ENCODE results near the gene SEC14L3. TPM values are rescaled to one million over a fixed set of nuclear protein-coding genes. Genes with fewer than 3 reads are reported as not detected.
A peak's percentile ranks its signal among the peaks of the same experiment; 100 is the strongest.

Gene SEC14L3
- total and polyA plus RNA-seq, 2 donors from 2014 or later: not detected

DNA sequence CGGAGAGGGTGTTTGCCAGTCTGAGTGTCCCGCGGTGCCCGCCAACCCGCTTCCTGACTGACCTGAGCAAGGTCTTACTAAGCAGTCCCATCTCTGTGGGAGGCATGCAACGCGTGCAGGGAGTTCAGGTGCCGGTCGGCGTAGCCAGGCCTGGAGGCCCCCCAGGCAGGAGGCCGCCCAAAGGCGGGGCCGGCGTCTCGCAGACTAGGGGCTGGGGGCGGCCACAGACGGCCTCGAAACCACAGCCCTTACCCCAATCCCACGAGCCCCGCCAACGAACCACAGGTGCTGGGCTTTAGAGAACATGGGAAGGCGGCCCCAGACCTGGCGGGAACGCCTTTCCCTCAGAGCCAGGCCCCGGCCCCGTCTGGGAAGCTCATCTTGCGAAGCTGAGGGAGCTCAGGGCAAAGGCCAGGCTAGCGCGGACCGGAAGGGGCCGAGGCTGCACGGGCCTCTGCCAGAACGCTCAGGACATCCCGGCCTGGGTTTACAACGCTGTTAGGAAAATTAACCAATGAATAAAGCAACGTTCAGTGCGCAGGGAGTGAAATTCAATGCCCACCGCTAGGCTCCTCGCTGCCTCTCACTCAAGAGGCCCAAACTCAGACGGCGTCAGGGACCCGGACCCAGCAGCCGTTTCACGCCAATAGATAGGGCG, 48.4 kb downstream of the SEC14L3 start:
- peak overlapping the region; percentile 56 to 92 (median 65) for H3K4me3 ChIP-seq (ENCODE audit: low read length in 3 of 3)
- H3K9me3 ChIP-seq (ENCODE audit: control insufficient read depth in 2 of 3, insufficient read depth in 1 of 3, low read length in 3 of 3): no peaks in the 10 kb centered on the region
- H3K9ac ChIP-seq (ENCODE audit: low read length in 3 of 3): peak overlapping the region; percentile 18 to 89 (median 32)
- H3K27me3 ChIP-seq (ENCODE audit: control insufficient read depth, insufficient read depth, low read length): no peaks in the 10 kb centered on the region
- intact Hi-C loops (cut with DNase I): no loop called here
- peaks cover 0 to 26% (median 11%) of the 10 kb centered on the region in 3 donors for H3K4me1 ChIP-seq (ENCODE audit: control insufficient read depth in 2 of 3, insufficient read depth in 2 of 3, low read depth in 1 of 3, low read length in 3 of 3)
- peak; percentile 1 for TF ChIP-seq CTCF (IDR thresholded peaks at IDR 0.05; ENCODE audit: borderline replicate concordance, extremely low read depth, insufficient read depth)
- DNase-seq (peak in 2 of 5 donors; percentile 50 to 93), FAIRE-seq (no peak)
- peaks cover 0 to under 1% (median 0%) of the 10 kb centered on the region in 3 donors for H3K36me3 ChIP-seq (ENCODE audit: control insufficient read depth in 2 of 3, insufficient read depth in 3 of 3, low read length in 3 of 3)
- H3K27ac ChIP-seq (ENCODE audit: low read depth in 2 of 2, low read length in 2 of 2): peak overlapping the region; percentile 93 to 98

DNA sequence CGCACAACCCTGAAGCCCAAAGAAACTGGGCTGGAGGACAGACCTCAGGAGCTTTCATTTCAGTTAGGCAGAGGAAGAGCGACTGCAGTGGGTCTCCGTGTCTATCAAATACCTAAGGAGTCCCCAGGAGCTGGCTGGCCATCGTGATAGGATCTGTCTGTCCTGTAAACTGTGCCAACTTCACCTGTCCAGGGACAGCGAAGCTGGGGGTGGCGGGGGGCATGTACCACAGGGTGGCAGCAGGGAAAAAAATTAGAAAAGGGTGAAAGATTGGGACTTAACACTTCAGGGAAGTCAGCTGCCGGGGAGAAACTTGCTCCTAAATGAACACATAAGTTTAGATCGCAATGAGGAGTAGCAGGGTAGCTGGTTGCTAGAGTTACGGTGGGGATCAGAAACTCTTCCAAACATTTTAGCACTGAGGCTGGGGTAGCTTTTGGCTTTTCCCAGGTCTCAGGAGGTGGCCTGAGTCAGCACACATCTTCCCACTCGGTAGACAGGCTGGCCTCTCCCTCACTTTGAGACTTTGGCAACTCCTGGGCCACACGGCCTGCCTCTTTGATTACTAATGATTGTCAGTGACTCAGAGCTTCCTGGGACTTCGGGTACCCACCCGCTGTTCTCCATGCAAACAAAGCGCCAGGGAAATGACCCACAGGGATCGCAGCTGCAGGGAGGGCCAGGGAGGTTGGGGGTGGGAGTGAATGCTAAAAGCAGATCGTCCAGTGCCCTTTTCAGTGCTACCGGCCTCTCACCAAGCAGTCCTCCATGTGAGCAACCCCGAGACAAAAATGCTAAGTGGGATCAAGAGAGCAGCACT, 49.1 kb downstream of the SEC14L3 start:
- no peak for TF ChIP-seq CTCF (IDR thresholded peaks at IDR 0.05; ENCODE audit: borderline replicate concordance, extremely low read depth, insufficient read depth)
- H3K4me1 ChIP-seq (ENCODE audit: control insufficient read depth in 2 of 3, insufficient read depth in 2 of 3, low read depth in 1 of 3, low read length in 3 of 3): peaks cover 0 to 26% (median 11%) of the 10 kb centered on the region in 3 donors
- peak overlapping the region; percentile 93 to 98 for H3K27ac ChIP-seq (ENCODE audit: low read depth in 2 of 2, low read length in 2 of 2)
- intact Hi-C loops (cut with DNase I): no loop called here
- peak overlapping the region; percentile 18 to 89 (median 32) for H3K9ac ChIP-seq (ENCODE audit: low read length in 3 of 3)
- FAIRE-seq: no peak
- no peaks in the 10 kb centered on the region for H3K27me3 ChIP-seq (ENCODE audit: control insufficient read depth, insufficient read depth, low read length)
- H3K4me3 ChIP-seq (ENCODE audit: low read length in 3 of 3): peak overlapping the region; percentile 56 to 92 (median 65)
- peaks cover 0 to 8% (median 0%) of the 10 kb centered on the region in 3 donors for H3K36me3 ChIP-seq (ENCODE audit: control insufficient read depth in 2 of 3, insufficient read depth in 3 of 3, low read length in 3 of 3)
- DNase-seq: peak in 4 of 5 donors; percentile 12 to 85 (median 56)
- no peaks in the 10 kb centered on the region for H3K9me3 ChIP-seq (ENCODE audit: control insufficient read depth in 2 of 3, insufficient read depth in 1 of 3, low read length in 3 of 3)

DNA sequence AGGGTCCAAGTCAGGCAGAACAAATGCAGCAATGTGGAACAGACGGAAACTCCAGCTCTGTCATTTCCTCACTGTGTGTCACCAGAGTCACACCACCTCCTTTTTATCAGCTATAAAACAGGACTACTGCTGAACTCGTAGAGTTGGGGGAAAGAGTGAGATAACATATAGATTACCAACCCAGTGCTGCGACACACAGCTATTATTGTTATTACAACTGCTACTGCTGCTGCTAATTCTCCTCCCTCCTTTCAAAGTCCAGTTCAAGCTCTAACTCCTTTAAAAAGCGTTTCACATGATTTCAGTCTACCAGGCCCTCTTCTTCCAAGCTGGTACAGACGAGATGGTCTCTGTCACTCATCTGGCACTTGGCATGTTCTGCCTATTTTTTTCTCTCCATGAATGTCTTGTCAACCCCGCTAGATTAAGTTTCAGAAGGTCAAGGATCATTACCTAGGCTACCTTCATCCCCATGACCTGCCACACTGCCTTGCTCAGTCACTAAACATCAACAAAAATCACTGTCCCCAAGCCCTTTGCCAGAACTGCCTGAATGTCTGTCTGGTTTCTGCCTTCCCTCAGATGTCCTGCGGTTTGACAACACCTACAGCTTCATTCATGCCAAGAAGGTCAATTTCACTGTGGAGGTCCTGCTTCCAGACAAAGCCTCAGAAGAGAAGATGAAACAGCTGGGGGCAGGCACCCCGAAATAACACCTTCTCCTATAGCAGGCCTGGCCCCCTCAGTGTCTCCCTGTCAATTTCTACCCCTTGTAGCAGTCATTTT, 49.9 kb downstream of the SEC14L3 start:
- H3K4me3 ChIP-seq (ENCODE audit: low read length in 3 of 3): peak overlapping the region in 2 of 3 donors; percentile 65 to 92

More for the DNA sequence above, 49.9 kb downstream of the SEC14L3 start:
- peak overlapping the region in 2 of 3 donors; percentile 18 to 89 for H3K9ac ChIP-seq (ENCODE audit: low read length in 3 of 3)
- no peak for TF ChIP-seq CTCF (IDR thresholded peaks at IDR 0.05; ENCODE audit: borderline replicate concordance, extremely low read depth, insufficient read depth)
- FAIRE-seq: no peak
- DNase-seq: peak in 2 of 5 donors; percentile 4 to 28
- H3K36me3 ChIP-seq (ENCODE audit: control insufficient read depth in 2 of 3, insufficient read depth in 3 of 3, low read length in 3 of 3): peaks cover 0 to 13% (median 3%) of the 10 kb centered on the region in 3 donors
- H3K27ac ChIP-seq (ENCODE audit: low read depth in 2 of 2, low read length in 2 of 2): peak overlapping the region; percentile 61 to 93
- intact Hi-C loops (cut with DNase I): no loop called here
- H3K27me3 ChIP-seq (ENCODE audit: control insufficient read depth, insufficient read depth, low read length): no peaks in the 10 kb centered on the region
- no peaks in the 10 kb centered on the region for H3K9me3 ChIP-seq (ENCODE audit: control insufficient read depth in 2 of 3, insufficient read depth in 1 of 3, low read length in 3 of 3)
- peaks cover 0 to 26% (median 11%) of the 10 kb centered on the region in 3 donors for H3K4me1 ChIP-seq (ENCODE audit: control insufficient read depth in 2 of 3, insufficient read depth in 2 of 3, low read depth in 1 of 3, low read length in 3 of 3)
